A549 (cell line): ENCODE data around the gene TM4SF4. TPM values are rescaled to one million over a fixed set of nuclear protein-coding genes. Genes with fewer than 3 reads are reported as not detected.

ENCODE experiments used
- ATAC-seq, 2 experiments: fragments of 200-7000 bp in 1 of 2; fragments of >200 bp in 1 of 2; cut with Nextera tagmentation in 1 of 2; cut with Tn5 transposase in 1 of 2; 3 replicates each; pipeline versions ENCODE4 v1.8.0 to v1.9.1; 2018 to 2020; ENCODE audit warnings: mild to moderate bottlenecking in 1 of 2, moderate library complexity in 1 of 2
- CTCF ChIA-PET: fragments of 300-600 bp; sonication (Branson Sonifier 250); formaldehyde crosslinking; extraction: SDS; loops from one replicate; lab custom pipeline; 2021; ENCODE audit warnings: antibody characterized with exemption, inconsistent platforms; lab: Yijun Ruan, JAX
- POLR2A ChIA-PET: fragments of 350-600 bp; formaldehyde crosslinking; extraction: SDS; loops from one replicate; lab custom pipeline; 2021; ENCODE audit warnings: antibody characterized with exemption, inconsistent platforms; lab: Yijun Ruan, JAX
- DNase-seq, 2 experiments: peaks; one replicate each; pipeline versions ENCODE4 v3.0.0 to v3.0.0-alpha.2; 2011 to 2016; ENCODE audit warnings: low read depth in 1 of 2, low spot score in 1 of 2
- FAIRE-seq: peaks from 2 replicates; lab custom pipeline; 2011; peaks lifted over from hg19 to GRCh38; lab: Jason Lieb, UNC
- H3K27ac ChIP-seq, 2 experiments: fragments of >200 bp; sonication (Bioruptor Twin); formaldehyde crosslinking; 3 replicates each; pipeline ENCODE4 v1.5.1; 2016 to 2017
- H3K4me1 ChIP-seq: fragments of >200 bp; sonication (Bioruptor Twin); formaldehyde crosslinking; 3 replicates; pipeline ENCODE4 v1.6.1; 2016
- H3K4me2 ChIP-seq: fragments of >200 bp; sonication (Bioruptor Twin); formaldehyde crosslinking; 3 replicates; pipeline ENCODE4 v1.6.1; 2016
- H3K4me3 ChIP-seq: fragments of >200 bp; sonication (Bioruptor Twin); formaldehyde crosslinking; 3 replicates; pipeline ENCODE4 v1.5.1; 2016
- H3K9me3 ChIP-seq: fragments of >200 bp; sonication (Bioruptor Twin); formaldehyde crosslinking; 3 replicates; pipeline ENCODE4 v1.6.1; 2016
- CHD2 ChIP-seq: fragments of 150-350 bp; IDR thresholded peaks from 2 replicates; pipeline ENCODE4 v1.6.1; 2014; ENCODE audit warnings: low read length; ENCODE audit not compliant: partially characterized antibody
- E2F6 ChIP-seq: IDR thresholded peaks from 2 replicates; pipeline ENCODE4 v1.6.1; 2012; ENCODE audit warnings: low read depth, borderline replicate concordance
- EHMT2 ChIP-seq: fragments of 200-600 bp; sonication (generic); IDR thresholded peaks from 2 replicates; pipeline ENCODE4 v1.6.1; 2016; ENCODE audit warnings: antibody characterized with exemption, low read depth, mild to moderate bottlenecking, moderate library complexity
- ELK1 ChIP-seq: fragments of 150-350 bp; IDR thresholded peaks from 2 replicates; pipeline ENCODE4 v1.6.1; 2014; ENCODE audit warnings: low read depth, mild to moderate bottlenecking, low read length
- EP300 ChIP-seq, 2 experiments: fragments of >200 bp; sonication (Bioruptor Twin); formaldehyde crosslinking; IDR thresholded peaks; 2 replicates in 1 of 2; 3 replicates in 1 of 2; pipeline ENCODE4 v1.6.1; 2016 to 2017
- ESRRA ChIP-seq: fragments of 150-350 bp; IDR thresholded peaks from 2 replicates; pipeline ENCODE4 v1.6.1; 2014; ENCODE audit warnings: mild to moderate bottlenecking, low read length, borderline replicate concordance
- FOSB ChIP-seq: fragments of 250-450 bp; sonication (Bioruptor Pico); IDR thresholded peaks from 2 replicates; pipeline ENCODE4 v1.5.0; 2020; ENCODE audit warnings: mild to moderate bottlenecking, moderate library complexity
- GATA3 ChIP-seq: IDR thresholded peaks from 2 replicates; pipeline ENCODE4 v1.6.1; 2012; ENCODE audit warnings: borderline replicate concordance
- HEYL ChIP-seq: fragments of 250-450 bp; sonication (Bioruptor Pico); IDR thresholded peaks from 2 replicates; pipeline ENCODE4 v1.8.0; 2021; ENCODE audit warnings: mild to moderate bottlenecking, moderate library complexity
- HMGXB4 ChIP-seq: fragments of 250-450 bp; sonication (Bioruptor Pico); IDR thresholded peaks from 2 replicates; pipeline ENCODE4 v1.5.0; 2021; ENCODE audit warnings: mild to moderate bottlenecking, moderate library complexity, borderline replicate concordance
- HOXA7 ChIP-seq: fragments of 250-450 bp; sonication (Bioruptor Pico); IDR thresholded peaks from 2 replicates; pipeline ENCODE4 v1.5.0; 2020; ENCODE audit warnings: mild to moderate bottlenecking, moderate library complexity
- HOXB13 ChIP-seq: fragments of 250-450 bp; sonication (Bioruptor Pico); IDR thresholded peaks from 2 replicates; pipeline ENCODE4 v1.5.0; 2020; ENCODE audit warnings: low read depth, mild to moderate bottlenecking, moderate library complexity
- HOXB5 ChIP-seq: fragments of 250-450 bp; sonication (Bioruptor Pico); IDR thresholded peaks from 2 replicates; pipeline ENCODE4 v1.5.0; 2020; ENCODE audit warnings: mild to moderate bottlenecking, moderate library complexity
- JUN ChIP-seq, 2 experiments: fragments of >200 bp; sonication (Bioruptor Twin); formaldehyde crosslinking; IDR thresholded peaks; 2 replicates in 1 of 2; 3 replicates in 1 of 2; pipeline ENCODE4 v1.6.1; 2016 to 2017
- JUNB ChIP-seq: fragments of >200 bp; sonication (Bioruptor Twin); formaldehyde crosslinking; IDR thresholded peaks from 2 replicates; pipeline ENCODE4 v1.6.1; 2016
- KDM5A ChIP-seq: fragments of 200-600 bp; sonication (generic); IDR thresholded peaks from 2 replicates; pipeline ENCODE4 v1.6.1; 2016; ENCODE audit warnings: antibody characterized with exemption, mild to moderate bottlenecking
- MAFK ChIP-seq: fragments of 450-650 bp; IDR thresholded peaks from 2 replicates; pipeline ENCODE4 v1.6.1; 2014; ENCODE audit not compliant: partially characterized antibody
- MAX ChIP-seq: IDR thresholded peaks from 2 replicates; pipeline ENCODE4 v1.6.1; 2012
- MAZ ChIP-seq: fragments of 150-350 bp; IDR thresholded peaks from 2 replicates; pipeline ENCODE4 v1.6.1; 2014; ENCODE audit warnings: antibody characterized with exemption, low read depth, low read length, borderline replicate concordance
- NFE2L2 ChIP-seq: fragments of 150-350 bp; conservative IDR thresholded peaks from 2 replicates; pipeline ENCODE4 v1.6.1; 2014; ENCODE audit warnings: low read length
- NPAS2 ChIP-seq: fragments of 250-450 bp; sonication (Bioruptor Pico); IDR thresholded peaks from 2 replicates; pipeline ENCODE4 v1.8.0; 2022; ENCODE audit warnings: mild to moderate bottlenecking, moderate library complexity, borderline replicate concordance
- PHF8 ChIP-seq: fragments of 200-600 bp; sonication (generic); IDR thresholded peaks from 2 replicates; pipeline ENCODE4 v1.6.1; 2016; ENCODE audit warnings: low read depth, mild to moderate bottlenecking, antibody characterized with exemption, moderate library complexity, borderline replicate concordance
- POLR2A ChIP-seq: IDR thresholded peaks from 2 replicates; pipeline ENCODE4 v1.6.1; 2012; ENCODE audit warnings: mild to moderate bottlenecking, low read length
- POLR2AphosphoS2 ChIP-seq: conservative IDR thresholded peaks from 2 replicates; pipeline ENCODE4 v1.6.1; 2012; ENCODE audit warnings: low read length, improper control_type of control experiment, inconsistent platforms
- RARB ChIP-seq: fragments of 250-450 bp; sonication (Bioruptor Pico); IDR thresholded peaks from 2 replicates; pipeline ENCODE4 v1.8.0; 2021; ENCODE audit warnings: mild to moderate bottlenecking, moderate library complexity
- RCOR1 ChIP-seq: fragments of 150-350 bp; IDR thresholded peaks from 2 replicates; pipeline ENCODE4 v1.6.1; 2014; ENCODE audit warnings: antibody characterized with exemption, low read length, low read depth
- RFX5 ChIP-seq: fragments of 450-650 bp; IDR thresholded peaks from 2 replicates; pipeline ENCODE4 v1.7.1; 2014; ENCODE audit warnings: antibody characterized with exemption, mild to moderate bottlenecking, moderate library complexity
- SMC3 ChIP-seq: fragments of >200 bp; sonication (Bioruptor Twin); formaldehyde crosslinking; IDR thresholded peaks from 3 replicates; pipeline ENCODE4 v1.6.1; 2018; ENCODE audit warnings: inconsistent platforms
- SREBF2 ChIP-seq: fragments of 450-650 bp; IDR thresholded peaks from 2 replicates; pipeline ENCODE4 v1.6.1; 2014; ENCODE audit warnings: mild to moderate bottlenecking, moderate library complexity
- TP53 ChIP-seq: fragments of 250-450 bp; sonication (Bioruptor Pico); IDR thresholded peaks from 2 replicates; pipeline ENCODE4 v1.5.0; 2021; ENCODE audit warnings: mild to moderate bottlenecking, moderate library complexity
- ZC3H11A ChIP-seq: fragments of 450-650 bp; IDR thresholded peaks from 2 replicates; pipeline ENCODE4 v1.6.1; 2014; ENCODE audit warnings: antibody characterized with exemption, mild to moderate bottlenecking
- WGBS: methylation state at CpG from one replicate; pipeline ENCODE4 v1.1.6; 2017; ENCODE audit errors: missing lambda C conversion rate; 5-methylcytosine and 5-hydroxymethylcytosine counted together
- polyA plus RNA-seq, 4 experiments: library from polyadenylated mRNA; depleted of rRNA in 3 of 4; stranded (reverse); fragments of >200 nt; fragmentation: RNase III in 1 of 4; extraction: RNeasy Plus Mini Kit Qiagen cat#74134 plus additional on column Dnase treatment in 1 of 4; gene quantifications; 2 replicates in 3 of 4; 3 replicates in 1 of 4; pipeline ENCODE4 v1.2.3, GENCODE V29; 2011 to 2017

The TM4SF4 gene
- polyA plus RNA-seq, 2 of the 4 experiments (the other 2 are of a cell fraction), result 17.4 to 45.2 TPM

- Histone ChIP-seq H3K4me1 (no peaks in the 10 kb centered on the region), H3K27ac (no peak overlapping the region), H3K9me3 (no peaks in the 10 kb centered on the region), H3K4me3 (no peak overlapping the region), H3K4me2 (no peak overlapping the region)
- ChIA-PET CTCF (interaction anchor here (1.1 to 1.5 kb wide), 3 partner anchors 12 to 109 kb away, joined by 3 to 4 read pairs (median 3); no protein-coding TSS in a partner anchor), POLR2A (no interaction called here)
- no peak for FAIRE-seq
- WGBS, result 63% methylated on average over 1 of the region's 1 CpG
- TF ChIP-seq POLR2A (no peak), GATA3 (no peak), NPAS2 (CRISPR knock-in tag) (no peak), EHMT2 (no peak), RCOR1 (no peak)
- no peak for ATAC-seq
- no peak for DNase-seq
These were observed 14.4 kb upstream of the TM4SF4 start for GRCh38 chr3:149460117-149460516.

- peaks cover 8% of the 10 kb centered on the region; the same call in 2 of the 3 replicates for H3K4me1 ChIP-seq
- H3K9me3 ChIP-seq, result no peaks in the 10 kb centered on the region
- POLR2A ChIA-PET, result no interaction called here
- DNase-seq (no peak), FAIRE-seq (no peak)
- 97% methylated on average over 3 of the region's 3 CpGs for WGBS
- CTCF ChIA-PET, result no interaction called here
- H3K4me2 ChIP-seq, result no peak overlapping the region
- no peak overlapping the region for H3K4me3 ChIP-seq
- no peak for TF ChIP-seq E2F6
- no peak for TF ChIP-seq RCOR1
- no peak for TF ChIP-seq EP300 (IDR thresholded peaks at IDR 0.05)
- TF ChIP-seq RARB (CRISPR knock-in tag), result no peak
- TF ChIP-seq ESRRA, result no peak
- no peak for TF ChIP-seq JUNB
- no peak for TF ChIP-seq SMC3
- TF ChIP-seq HOXA7, result no peak
- TF ChIP-seq SREBF2, result no peak
- TF ChIP-seq, all 56 proteins: peak for 0
- H3K27ac ChIP-seq, result no peak overlapping the region
- no peak for ATAC-seq
These were observed 12.4 kb upstream of the TM4SF4 start for GRCh38 chr3:149462051-149462450.

- H3K4me2 ChIP-seq, result no peak overlapping the region
- no peaks in the 10 kb centered on the region for H3K9me3 ChIP-seq
- no peak overlapping the region for H3K4me3 ChIP-seq
- no peak for ATAC-seq
- H3K27ac ChIP-seq, result 0 out of 6 replicates have a peak overlapping the region, but pooled peaks of 1 of the 2 experiments have one; percentile 3
- no peak for TF ChIP-seq MAZ
- no peak for TF ChIP-seq ELK1
- TF ChIP-seq HEYL (CRISPR knock-in tag), result no peak
- no peak for TF ChIP-seq JUNB
- TF ChIP-seq POLR2AphosphoS2, result no peak
- TF ChIP-seq NFE2L2, result no peak
- no peak for TF ChIP-seq RFX5
- TF ChIP-seq HMGXB4 (CRISPR knock-in tag), result no peak
- no peak for TF ChIP-seq JUN (IDR thresholded peaks at IDR 0.05)
- no peak for TF ChIP-seq HOXB13 (CRISPR knock-in tag)
- no peak for TF ChIP-seq ESRRA
- no peak for TF ChIP-seq KDM5A
- TF ChIP-seq FOSB (CRISPR knock-in tag), result no peak
- TF ChIP-seq HOXB5, result no peak
- TF ChIP-seq PHF8, result no peak
- no peak for TF ChIP-seq ZC3H11A
- no peak for TF ChIP-seq CHD2
- no peak for TF ChIP-seq MAX
- TF ChIP-seq MAFK, result no peak
- TF ChIP-seq TP53, result no peak
- ChIA-PET CTCF (interaction anchor here (0.7 kb wide), 1 partner anchor 31 kb away, joined by 3 read pairs; no protein-coding TSS in a partner anchor), POLR2A (no interaction called here)
- FAIRE-seq, result no peak
- DNase-seq, result no peak
- peaks cover 8% of the 10 kb centered on the region; the same call in 2 of the 3 replicates for H3K4me1 ChIP-seq
- WGBS, result 92% methylated on average over 2 of the region's 2 CpGs
These were observed 11.9 kb upstream of the TM4SF4 start for GRCh38 chr3:149462581-149463011.
